GM23338 (cell line): Measurements from ENCODE around the gene SF3B1. TPM values are rescaled to one million over a fixed set of nuclear protein-coding genes. Genes with fewer than 3 reads are reported as not detected.

ENCODE experiments used
- ATAC-seq: fragments of 200-7000 bp; cut with Tn5 transposase; 3 replicates; pipeline ENCODE4 v1.9.1; 2020
- DNase-seq: peaks from one replicate; pipeline ENCODE4 v3.0.0-alpha.2; 2015; ENCODE audit warnings: low spot score
- H2AFZ ChIP-seq: fragments of 200-600 bp; sonication (generic); 2 replicates; pipeline ENCODE4 v1.8.0; 2016; ENCODE audit warnings: antibody characterized with exemption, mild to moderate bottlenecking, moderate library complexity
- H3F3A ChIP-seq: fragments of 200-600 bp; sonication (generic); replicated peaks from 2 replicates; pipeline ENCODE4 v1.8.0; 2017; ENCODE audit warnings: antibody characterized with exemption, mixed run types, low read depth
- H3K27ac ChIP-seq: fragments of 200-600 bp; sonication (generic); 2 replicates; pipeline ENCODE4 v1.6.1; 2016; ENCODE audit warnings: low read depth
- H3K27me3 ChIP-seq: fragments of 200-600 bp; sonication (generic); 2 replicates; pipeline ENCODE4 v1.8.0; 2016; ENCODE audit warnings: mild to moderate bottlenecking, mixed run types, moderate library complexity; ENCODE audit not compliant: insufficient read depth
- H3K36me3 ChIP-seq: fragments of 200-600 bp; sonication (generic); 2 replicates; pipeline ENCODE4 v1.8.0; 2016; ENCODE audit warnings: mild to moderate bottlenecking; ENCODE audit not compliant: insufficient read depth
- H3K4me1 ChIP-seq: fragments of 200-600 bp; sonication (generic); 2 replicates; pipeline ENCODE4 v1.8.0; 2016; ENCODE audit warnings: mild to moderate bottlenecking, moderate library complexity; ENCODE audit not compliant: insufficient read depth
- H3K4me2 ChIP-seq: fragments of 200-600 bp; sonication (generic); 2 replicates; pipeline ENCODE4 v1.7.1; 2017; ENCODE audit warnings: mixed run types
- H3K4me3 ChIP-seq: fragments of 200-600 bp; sonication (generic); 2 replicates; pipeline ENCODE4 v1.6.1; 2016; ENCODE audit warnings: mixed run types
- H3K79me2 ChIP-seq: fragments of 200-600 bp; sonication (generic); replicated peaks from 2 replicates; pipeline ENCODE4 v1.8.0; 2017; ENCODE audit warnings: mild to moderate bottlenecking; ENCODE audit not compliant: insufficient read depth
- H3K9me2 ChIP-seq: fragments of 200-600 bp; sonication (generic); 2 replicates; pipeline ENCODE4 v1.8.0; 2017; ENCODE audit not compliant: insufficient read depth
- H4K20me1 ChIP-seq: fragments of 200-600 bp; sonication (generic); replicated peaks from 2 replicates; pipeline ENCODE4 v1.8.0; 2017; ENCODE audit warnings: mild to moderate bottlenecking; ENCODE audit not compliant: insufficient read depth
- H3K27ac Mint-ChIP-seq: 2 replicates; pipeline ENCODE4 v1.8.0; 2020; ENCODE audit warnings: inconsistent platforms, mild to moderate bottlenecking, moderate library complexity, mixed read lengths
- H3K27me3 Mint-ChIP-seq: 3 replicates; pipeline ENCODE4 v1.8.0; 2022; ENCODE audit warnings: low read depth, mild to moderate bottlenecking, moderate library complexity, mixed read lengths, inconsistent platforms; ENCODE audit not compliant: insufficient read depth, poor library complexity
- H3K36me3 Mint-ChIP-seq: 3 replicates; pipeline ENCODE4 v1.8.0; 2021; ENCODE audit warnings: low read depth, mild to moderate bottlenecking, inconsistent platforms, moderate library complexity, mixed read lengths
- H3K4me1 Mint-ChIP-seq: 3 replicates; pipeline ENCODE4 v1.8.0; 2020; ENCODE audit warnings: mild to moderate bottlenecking, inconsistent platforms, mixed read lengths
- H3K4me3 Mint-ChIP-seq: 3 replicates; pipeline ENCODE4 v1.8.0; 2021; ENCODE audit warnings: moderate library complexity, mild to moderate bottlenecking, inconsistent platforms, mixed read lengths
- H3K9me3 Mint-ChIP-seq: 3 replicates; pipeline ENCODE4 v1.8.0; 2020; ENCODE audit warnings: moderate library complexity, mild to moderate bottlenecking, inconsistent platforms, mixed read lengths
- CREB1 ChIP-seq: fragments of 250-450 bp; sonication (Bioruptor Pico); IDR thresholded peaks from 2 replicates; pipeline ENCODE4 v1.5.0; 2020; ENCODE audit warnings: low read depth, mild to moderate bottlenecking, moderate library complexity
- CTCF ChIP-seq, 2 experiments: fragments of 200-600 bp in 1 of 2; sonication (generic) in 1 of 2; conservative IDR thresholded peaks; 2 replicates each; pipeline versions ENCODE4 v1.5.1 to v1.6.1; 2016 to 2017; ENCODE audit warnings: antibody characterized with exemption in 2 of 2, low read depth in 2 of 2, mild to moderate bottlenecking in 2 of 2, moderate library complexity in 1 of 2
- ETS1 ChIP-seq: IDR thresholded peaks from 2 replicates; pipeline ENCODE4 v1.6.1; 2016; ENCODE audit warnings: antibody characterized with exemption
- EZH2 ChIP-seq: fragments of 200-600 bp; sonication (generic); IDR thresholded peaks from one replicate; pipeline ENCODE4 v1.8.0; 2017; ENCODE audit warnings: antibody characterized with exemption, mild to moderate bottlenecking, low read depth; ENCODE audit not compliant: unreplicated experiment
- EZH2phosphoT487 ChIP-seq: fragments of 200-600 bp; sonication (generic); IDR thresholded peaks from one replicate; pipeline ENCODE4 v1.8.1; 2018; ENCODE audit warnings: antibody characterized with exemption; ENCODE audit not compliant: unreplicated experiment
- JUNB ChIP-seq: IDR thresholded peaks from one replicate; pipeline ENCODE4 v1.6.1; 2016; ENCODE audit warnings: antibody characterized with exemption; ENCODE audit not compliant: unreplicated experiment
- NANOG ChIP-seq: IDR thresholded peaks from 2 replicates; pipeline ENCODE4 v1.6.1; 2016; ENCODE audit warnings: antibody characterized with exemption, borderline replicate concordance
- POLR2AphosphoS5 ChIP-seq: IDR thresholded peaks from 2 replicates; pipeline ENCODE4 v1.6.1; 2016; ENCODE audit warnings: antibody characterized with exemption, low read depth
- REST ChIP-seq: IDR thresholded peaks from one replicate; pipeline ENCODE4 v1.6.1; 2018; ENCODE audit warnings: antibody characterized with exemption; ENCODE audit not compliant: unreplicated experiment
- STAT1 ChIP-seq: IDR thresholded peaks from one replicate; pipeline ENCODE4 v1.6.1; 2016; ENCODE audit warnings: antibody characterized with exemption; ENCODE audit not compliant: unreplicated experiment
- ZNF114 ChIP-seq: fragments of 250-450 bp; sonication (Bioruptor Pico); IDR thresholded peaks from 2 replicates; pipeline ENCODE4 v1.5.0; 2020; ENCODE audit warnings: mild to moderate bottlenecking, moderate library complexity
- ZNF331 ChIP-seq: fragments of 250-450 bp; sonication (Bioruptor Pico); IDR thresholded peaks from 2 replicates; pipeline ENCODE4 v1.5.0; 2020; ENCODE audit warnings: low read depth, mild to moderate bottlenecking, moderate library complexity
- ZNF462 ChIP-seq: fragments of 250-450 bp; sonication (Bioruptor Pico); IDR thresholded peaks from 2 replicates; pipeline ENCODE4 v1.5.0; 2020; ENCODE audit warnings: mild to moderate bottlenecking, moderate library complexity
- polyA plus RNA-seq: library from polyadenylated mRNA; unstranded; fragments of >200 nt; fragmentation: Nextera tagmentation; extraction: Ambion mirVana; gene quantifications from 2 replicates; pipeline ENCODE4 v1.2.1, GENCODE V29; 2016
- total RNA-seq: library from RNA; depleted of rRNA; stranded (reverse); fragments of >200 nt; shearing (Covaris generic); gene quantifications from 2 replicates; pipeline ENCODE4 v1.2.3, GENCODE V29; 2014

The SF3B1 gene
- total and polyA plus RNA-seq, 2 experiments from 2014 or later: 238 to 340 TPM

DNA sequence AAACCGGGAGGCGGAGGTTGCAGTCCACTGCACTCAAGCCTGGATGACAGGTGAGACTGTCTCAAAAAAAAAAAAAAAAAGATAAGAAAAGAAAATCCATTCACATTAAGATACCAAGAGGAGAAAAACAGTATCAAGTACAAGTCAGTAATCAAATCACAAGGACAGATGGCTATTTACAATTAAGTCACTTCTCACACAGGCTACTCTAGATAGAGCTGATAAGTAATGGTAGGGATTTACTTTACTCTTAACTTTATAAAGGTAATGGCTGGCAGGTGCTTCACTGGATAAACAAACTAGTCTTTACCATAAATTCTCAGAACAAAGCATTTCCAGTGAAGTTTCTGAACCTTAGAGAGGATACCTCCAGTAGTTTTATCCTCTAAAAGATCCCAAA is 11.5 kb downstream of the SF3B1 start:
- DNase-seq: no peak
- Histone ChIP-seq H4K20me1 (peaks cover 60% of the 10 kb centered on the region), H3K36me3 (peaks cover 56% of the 10 kb centered on the region), H3K27me3 (no peaks in the 10 kb centered on the region), H3K79me2 (peaks cover 97% of the 10 kb centered on the region), H3K4me3 (no peak overlapping the region), H2AFZ (no peak overlapping the region), H3F3A (0 out of 2 replicates have a peak, but pooled peaks cover 3% of the 10 kb centered on the region), H3K4me1 (no peaks in the 10 kb centered on the region; the same call in 1 of the 2 replicates), H3K9me2 (no peaks in the 10 kb centered on the region), H3K4me2 (no peak overlapping the region), H3K27ac (no peak overlapping the region)
- H3K9me3 Mint-ChIP-seq: no peaks in the 10 kb centered on the region
- H3K27ac Mint-ChIP-seq: no peak overlapping the region
- H3K4me3 Mint-ChIP-seq: no peak overlapping the region
- no peak for ATAC-seq
- peaks cover 16% of the 10 kb centered on the region; the same call in 2 of the 3 replicates for H3K4me1 Mint-ChIP-seq
- TF ChIP-seq NANOG: no peak
- TF ChIP-seq CTCF (conservative IDR thresholded peaks at IDR 0.05; ENCODE audit: low read depth in 2 of 2): no peak
- TF ChIP-seq JUNB: no peak
- no peak for TF ChIP-seq ETS1
- no peak for TF ChIP-seq POLR2AphosphoS5
- no peak for TF ChIP-seq EZH2phosphoT487
- TF ChIP-seq EZH2: no peak
- TF ChIP-seq ZNF462: no peak
- TF ChIP-seq REST: no peak
- no peak for TF ChIP-seq ZNF331 (CRISPR knock-in tag)
- no peak for TF ChIP-seq STAT1
- TF ChIP-seq CREB1 (CRISPR knock-in tag): no peak
- no peak for TF ChIP-seq ZNF114 (CRISPR knock-in tag)
- H3K36me3 Mint-ChIP-seq: peaks cover 42% of the 10 kb centered on the region
- H3K27me3 Mint-ChIP-seq: no peaks in the 10 kb centered on the region
